Neuronal stem cell (in vitro differentiated cells): ENCODE measurements around the gene CEACAM19.
A peak's percentile ranks its signal among the peaks of the same experiment; 100 is the strongest.

Experiments
- DNase-seq: peaks from one replicate; pipeline ENCODE4 v3.0.0-alpha.2; 2013; ENCODE audit warnings: low spot score
- H2AFZ ChIP-seq: one replicate; pipeline ENCODE4 v1.6.1; 2013; ENCODE audit warnings: mild to moderate bottlenecking, low read length, inconsistent platforms
- H2AK5ac ChIP-seq: 2 replicates; pipeline ENCODE4 v1.6.1; 2013; ENCODE audit warnings: low read depth, mild to moderate bottlenecking, inconsistent platforms, low read length, moderate library complexity, mixed read lengths
- H2BK120ac ChIP-seq: 2 replicates; pipeline ENCODE4 v1.6.1; 2013; ENCODE audit warnings: low read depth, mild to moderate bottlenecking, inconsistent platforms, low read length, moderate library complexity, mixed read lengths
- H2BK12ac ChIP-seq: one replicate; pipeline ENCODE4 v1.6.1; 2013; ENCODE audit warnings: low read length, inconsistent platforms
- H2BK15ac ChIP-seq: 2 replicates; pipeline ENCODE4 v1.6.1; 2013; ENCODE audit warnings: mild to moderate bottlenecking, low read length, inconsistent platforms, mixed read lengths
- H2BK5ac ChIP-seq: one replicate; pipeline ENCODE4 v1.6.1; 2013; ENCODE audit warnings: inconsistent platforms, mild to moderate bottlenecking, low read length, moderate library complexity
- H3K14ac ChIP-seq: one replicate; pipeline ENCODE4 v1.6.1; 2013; ENCODE audit warnings: low read length, inconsistent platforms
- H3K18ac ChIP-seq: 2 replicates; pipeline ENCODE4 v1.6.1; 2013; ENCODE audit warnings: low read length, inconsistent platforms
- H3K23ac ChIP-seq: 2 replicates; pipeline ENCODE4 v1.6.1; 2013; ENCODE audit warnings: low read depth, mild to moderate bottlenecking, mixed read lengths, low read length, inconsistent platforms; ENCODE audit not compliant: poor library complexity
- H3K27ac ChIP-seq: replicated peaks from 3 replicates; pipeline ENCODE4 v1.5.1; 2013; ENCODE audit warnings: low read length, inconsistent platforms
- H3K27me3 ChIP-seq, 3 experiments: 2 replicates each; pipeline ENCODE4 v1.6.1; 2013; ENCODE audit warnings: low read length in 3 of 3, mild to moderate bottlenecking in 2 of 3, inconsistent platforms in 1 of 3, low read depth in 1 of 3, mixed read lengths in 1 of 3, moderate library complexity in 1 of 3; ENCODE audit not compliant: control insufficient read depth in 3 of 3, insufficient read depth in 3 of 3
- H3K36me3 ChIP-seq, 2 donors: replicated peaks in 1 of 2; 2 replicates each; pipeline ENCODE4 v1.6.1; 2013; ENCODE audit warnings: low read length in 2 of 2; ENCODE audit not compliant: control insufficient read depth in 2 of 2, insufficient read depth in 2 of 2
- H3K4ac ChIP-seq: 2 replicates; pipeline ENCODE4 v1.6.1; 2013; ENCODE audit warnings: inconsistent platforms, mild to moderate bottlenecking, low read length, moderate library complexity
- H3K4me1 ChIP-seq, 2 donors: 1 replicate in 1 of 2; 2 replicates in 1 of 2; pipeline ENCODE4 v1.6.1; 2013; ENCODE audit warnings: low read length in 2 of 2, low read depth in 1 of 2; ENCODE audit not compliant: control insufficient read depth in 2 of 2, insufficient read depth in 1 of 2
- H3K4me2 ChIP-seq: one replicate; pipeline ENCODE4 v1.6.1; 2013; ENCODE audit warnings: mild to moderate bottlenecking, low read length, inconsistent platforms; ENCODE audit not compliant: insufficient read depth, poor library complexity, severe bottlenecking
- H3K4me3 ChIP-seq, 2 donors: 2 replicates each; pipeline ENCODE4 v1.5.1; 2013; ENCODE audit warnings: low read length in 2 of 2, mild to moderate bottlenecking in 2 of 2, inconsistent platforms in 1 of 2, moderate library complexity in 1 of 2
- H3K79me1 ChIP-seq: one replicate; pipeline ENCODE4 v1.6.1; 2013; ENCODE audit warnings: low read depth, mild to moderate bottlenecking, inconsistent platforms, low read length, moderate library complexity
- H3K9ac ChIP-seq: one replicate; pipeline ENCODE4 v1.6.1; 2013; ENCODE audit warnings: mild to moderate bottlenecking, low read depth, low read length, inconsistent platforms; ENCODE audit not compliant: poor library complexity
- H3K9me3 ChIP-seq, 2 donors: replicated peaks in 1 of 2; 2 replicates each; pipeline versions ENCODE3 to v1.6.1; 2013; ENCODE audit warnings: low read length in 2 of 2, mild to moderate bottlenecking in 2 of 2, inconsistent platforms in 1 of 2, low read depth in 1 of 2, mixed read lengths in 1 of 2, moderate library complexity in 1 of 2; ENCODE audit not compliant: control insufficient read depth in 2 of 2, insufficient read depth in 1 of 2
- H4K8ac ChIP-seq: one replicate; pipeline ENCODE4 v1.6.1; 2013; ENCODE audit warnings: low read depth, mild to moderate bottlenecking, inconsistent platforms, low read length, moderate library complexity
- H4K91ac ChIP-seq: one replicate; pipeline ENCODE4 v1.6.1; 2013; ENCODE audit warnings: low read length, low read depth, mild to moderate bottlenecking, inconsistent platforms; ENCODE audit not compliant: poor library complexity
- WGBS, 2 donors: extraction: QIAGEN DNeasy Blood & Tissue Kit; methylation state at CpG; one replicate each; pipeline ENCODE4 v1.1.7; 2013; ENCODE audit warnings: missing lambda C conversion rate in 2 of 2, mixed read lengths in 1 of 2; ENCODE audit not compliant: insufficient read length in 2 of 2, insufficient replicate concordance in 1 of 2; ENCODE audit errors: extremely low coverage in 2 of 2; 5-methylcytosine and 5-hydroxymethylcytosine counted together

Gene CEACAM19

DNA sequence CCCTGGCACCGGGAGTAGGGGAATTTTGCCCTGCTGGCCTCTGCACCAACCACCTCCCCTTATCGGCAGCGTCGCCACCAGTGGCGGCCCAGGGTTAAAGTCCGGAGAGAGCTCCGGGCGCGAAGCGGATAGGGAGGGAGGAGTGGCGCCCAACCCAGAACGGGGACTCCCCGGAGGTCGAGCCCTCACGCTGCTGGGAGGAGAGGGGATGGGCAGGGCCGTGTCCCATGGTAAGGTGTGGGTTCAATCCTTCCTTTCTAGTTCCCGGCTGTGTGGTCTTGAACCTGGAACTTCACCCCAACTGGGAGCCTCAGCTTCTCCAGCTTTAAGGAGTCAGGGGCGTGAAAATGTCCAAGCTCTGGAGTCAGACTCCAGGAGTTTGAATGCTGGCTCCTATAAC is 54.0 kb downstream of the CEACAM19 start:
- Histone ChIP-seq H3K36me3 (no peaks in the 10 kb centered on the region), H3K4me3 (no peak overlapping the region), H2AK5ac (peak overlapping the region; percentile 74), H4K8ac (no peak overlapping the region), H3K23ac (no peak overlapping the region), H3K9me3 (no peaks in the 10 kb centered on the region), H2BK15ac (peak overlapping the region; percentile 30), H2AFZ (no peak overlapping the region), H3K27me3 (peaks cover 0 to 1% (median 0%) of the 10 kb centered on the region in 3 experiments), H3K27ac (no peak overlapping the region), H2BK120ac (no peak overlapping the region), H3K14ac (no peak overlapping the region), H3K4ac (no peak overlapping the region), H3K4me2 (no peak overlapping the region), H3K4me1 (peaks cover 0 to 4% of the 10 kb centered on the region in 2 donors), H3K79me1 (no peaks in the 10 kb centered on the region), H2BK5ac (no peak overlapping the region), H2BK12ac (peak overlapping the region; percentile 30), H4K91ac (no peak overlapping the region), H3K9ac (no peak overlapping the region), H3K18ac (peak overlapping the region; percentile 80)
- no CpG with 5 or more reads among the region's 18 CpGs for WGBS, 2 donors
- DNase-seq = no peak

DNA sequence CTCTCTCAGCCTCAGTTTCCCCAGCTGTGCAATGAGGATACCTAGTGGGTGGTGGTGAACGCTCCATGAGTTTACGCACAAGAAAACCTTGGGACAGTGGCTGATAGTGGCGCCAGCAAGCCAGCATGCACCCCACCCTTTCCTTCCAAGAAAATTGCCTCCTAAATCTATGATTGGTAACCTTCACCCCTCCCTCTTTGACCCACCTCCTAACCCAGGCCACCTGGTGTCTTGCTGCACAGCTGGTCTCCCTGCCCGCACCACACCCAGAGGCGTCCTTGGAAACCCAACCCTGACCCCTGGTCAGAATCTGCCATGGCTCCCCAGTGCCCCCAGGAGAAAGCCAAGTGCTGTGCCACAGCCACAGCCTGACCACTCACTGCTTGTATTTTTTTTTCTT is 54.4 kb downstream of the CEACAM19 start:
- no peak for DNase-seq
- peak overlapping the region; percentile 30 for H2BK15ac ChIP-seq

DNA sequence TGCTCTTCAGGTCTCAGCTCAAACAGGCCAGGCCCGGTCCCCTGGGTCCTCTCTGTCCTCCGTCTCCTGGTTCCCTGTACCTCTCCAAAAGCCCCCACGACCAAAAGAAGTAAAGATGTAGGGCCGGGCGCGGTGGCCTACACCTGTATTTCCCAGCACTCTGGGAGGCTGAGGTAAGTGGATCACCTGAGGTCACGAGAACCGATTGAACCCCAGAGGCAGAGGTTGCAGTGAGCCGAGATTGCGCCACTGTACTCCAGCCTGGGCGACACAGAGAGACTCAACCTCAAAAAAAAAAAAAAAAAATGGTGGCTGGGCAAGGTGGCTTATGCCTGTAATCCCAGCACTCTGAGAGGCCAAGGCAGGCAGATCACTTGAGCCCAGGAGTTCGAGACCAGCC is 55.2 kb downstream of the CEACAM19 start:
- Histone ChIP-seq H2BK120ac (no peak overlapping the region), H3K4me3 (no peak overlapping the region), H2BK12ac (no peak overlapping the region), H3K4ac (no peak overlapping the region), H3K27ac (no peak overlapping the region), H4K91ac (no peak overlapping the region), H2BK15ac (no peak overlapping the region), H2BK5ac (no peak overlapping the region), H3K4me1 (peaks cover 0 to 4% of the 10 kb centered on the region in 2 donors), H4K8ac (no peak overlapping the region), H3K18ac (no peak overlapping the region), H3K9ac (no peak overlapping the region), H3K9me3 (no peaks in the 10 kb centered on the region), H2AFZ (no peak overlapping the region), H3K14ac (no peak overlapping the region), H3K36me3 (no peaks in the 10 kb centered on the region), H3K79me1 (no peaks in the 10 kb centered on the region), H3K23ac (no peak overlapping the region), H3K27me3 (peaks cover 0 to 1% (median 0%) of the 10 kb centered on the region in 3 experiments), H3K4me2 (no peak overlapping the region), H2AK5ac (no peak overlapping the region)
- no peak for DNase-seq
- no CpG with 5 or more reads among the region's 12 CpGs for WGBS, 2 donors

More for the DNA sequence above, 54.4 kb downstream of the CEACAM19 start:
- H4K8ac ChIP-seq = no peak overlapping the region
- H3K18ac ChIP-seq = no peak overlapping the region
- H2AFZ ChIP-seq = no peak overlapping the region
- H3K36me3 ChIP-seq = no peaks in the 10 kb centered on the region
- H3K14ac ChIP-seq = no peak overlapping the region
- no peak overlapping the region for H3K4ac ChIP-seq
- no peak overlapping the region for H2BK5ac ChIP-seq
- H3K79me1 ChIP-seq = no peaks in the 10 kb centered on the region
- no peak overlapping the region for H3K4me3 ChIP-seq
- H2BK120ac ChIP-seq = no peak overlapping the region
- H2BK12ac ChIP-seq = no peak overlapping the region
- no peak overlapping the region for H3K9ac ChIP-seq
- no peak overlapping the region for H3K27ac ChIP-seq
- H4K91ac ChIP-seq = no peak overlapping the region
- peak overlapping the region; percentile 74 for H2AK5ac ChIP-seq
- H3K4me1 ChIP-seq = peaks cover 0 to 4% of the 10 kb centered on the region in 2 donors
- no peak overlapping the region for H3K4me2 ChIP-seq
- no peaks in the 10 kb centered on the region for H3K9me3 ChIP-seq
- H3K23ac ChIP-seq = no peak overlapping the region
- peaks cover 0 to 1% (median 0%) of the 10 kb centered on the region in 3 experiments for H3K27me3 ChIP-seq
- no CpG with 5 or more reads among the region's 5 CpGs for WGBS, 2 donors

DNA sequence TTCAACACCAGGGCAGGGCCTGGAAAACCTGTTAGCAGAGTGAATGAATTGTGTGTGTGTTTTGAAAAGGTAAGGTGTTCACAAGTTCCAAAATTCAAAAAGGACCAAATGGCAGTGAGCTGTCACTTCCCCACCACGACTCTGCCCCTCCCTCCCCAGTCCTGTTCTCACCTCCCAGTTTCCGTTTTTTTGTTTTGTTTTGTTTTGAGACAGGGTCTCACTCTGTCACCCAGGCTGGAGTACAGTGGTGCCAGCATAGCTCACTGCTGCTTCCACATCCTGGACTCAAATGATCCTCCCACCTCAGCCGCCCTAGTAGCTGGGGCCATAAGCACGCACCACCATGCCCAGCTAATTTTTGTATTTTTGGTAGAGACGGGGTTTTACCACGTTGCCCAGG is 56.9 kb downstream of the CEACAM19 start:
- no peak for DNase-seq
- Histone ChIP-seq H3K14ac (no peak overlapping the region), H3K4me3 (no peak overlapping the region), H3K9me3 (no peaks in the 10 kb centered on the region), H3K9ac (no peak overlapping the region), H4K91ac (no peak overlapping the region), H2BK120ac (no peak overlapping the region), H3K27ac (no peak overlapping the region), H2BK12ac (no peak overlapping the region), H3K23ac (no peak overlapping the region), H2BK15ac (no peak overlapping the region), H4K8ac (no peak overlapping the region), H2AK5ac (no peak overlapping the region), H3K27me3 (peaks cover 0 to 1% (median 0%) of the 10 kb centered on the region in 3 experiments), H3K4ac (no peak overlapping the region), H3K79me1 (no peaks in the 10 kb centered on the region), H3K4me1 (peaks cover 0 to 4% of the 10 kb centered on the region in 2 donors), H3K18ac (no peak overlapping the region), H2AFZ (peak overlapping the region; percentile 38), H2BK5ac (no peak overlapping the region), H3K4me2 (no peak overlapping the region), H3K36me3 (no peaks in the 10 kb centered on the region)
- no CpG with 5 or more reads among the region's 6 CpGs for WGBS, 2 donors
